CD4-positive, alpha-beta T cell treated with Interferon gamma for 1 hour (primary cell): ENCODE measurements around the gene LRP11.

ENCODE experiments used
- DNase-seq: peaks from one replicate; pipeline ENCODE4 v3.0.0-alpha.2; 2020

LRP11 gene

DNA sequence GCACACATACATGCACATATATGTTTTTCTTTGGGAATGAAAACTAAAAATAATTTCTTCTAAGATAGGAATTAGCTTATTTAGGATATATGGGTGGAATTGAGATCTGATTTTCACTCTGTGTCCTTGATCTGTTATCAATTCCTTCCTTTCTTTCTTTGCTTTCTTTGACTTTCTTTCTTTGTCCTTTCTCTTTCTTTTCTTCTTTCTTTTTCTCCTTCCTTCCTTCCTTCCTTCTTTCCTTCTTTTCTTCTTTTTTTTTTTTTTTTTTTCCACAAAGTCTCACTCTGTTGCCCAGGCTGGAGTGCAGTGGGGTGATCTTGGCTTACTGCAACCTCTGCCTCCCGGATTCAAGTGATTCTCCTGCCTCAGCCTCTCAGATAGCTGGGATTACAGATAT lies 86.5 kb downstream of the LRP11 start:
- DNase-seq = no peak

- DNase-seq = no peak
Measured at GRCh38 chr6:149771925-149772324, 92.2 kb downstream of the LRP11 start.

DNA sequence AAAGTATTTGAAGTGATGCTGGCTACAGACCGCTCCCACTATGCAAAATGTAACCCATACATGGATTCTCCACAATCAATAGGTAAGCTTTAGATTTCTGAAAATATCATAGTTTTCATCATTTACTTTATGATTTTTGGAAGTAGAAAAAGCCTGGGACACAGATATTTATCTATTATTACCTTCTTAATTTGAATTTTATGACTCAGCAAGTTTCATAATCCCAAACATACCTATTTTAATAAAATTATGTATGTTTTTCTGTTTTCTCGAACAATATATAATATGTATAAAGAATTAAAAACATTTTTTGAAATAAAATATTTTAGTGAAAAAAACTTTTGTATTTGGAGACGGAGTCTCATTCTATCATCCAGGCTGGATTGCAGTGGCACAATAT lies 93.0 kb downstream of the LRP11 start:
- no peak for DNase-seq

GRCh38 chr6:149769676-149770075 lies 94.5 kb downstream of the LRP11 start:
- DNase-seq = no peak
